Skeletal muscle cell (primary cell): ENCODE measurements around the gene POLR3GL.
A peak's percentile ranks its signal among the peaks of the same experiment; 100 is the strongest.

Experiments used
- DNase-seq: peaks from one replicate; pipeline ENCODE4 v3.0.0-alpha.2; 2010; ENCODE audit warnings: low read depth
- H3K4me3 ChIP-seq: 2 replicates; pipeline ENCODE4 v1.5.1; 2011; ENCODE audit warnings: low read depth, mild to moderate bottlenecking, control low read depth, low read length, moderate library complexity

Gene POLR3GL

DNA sequence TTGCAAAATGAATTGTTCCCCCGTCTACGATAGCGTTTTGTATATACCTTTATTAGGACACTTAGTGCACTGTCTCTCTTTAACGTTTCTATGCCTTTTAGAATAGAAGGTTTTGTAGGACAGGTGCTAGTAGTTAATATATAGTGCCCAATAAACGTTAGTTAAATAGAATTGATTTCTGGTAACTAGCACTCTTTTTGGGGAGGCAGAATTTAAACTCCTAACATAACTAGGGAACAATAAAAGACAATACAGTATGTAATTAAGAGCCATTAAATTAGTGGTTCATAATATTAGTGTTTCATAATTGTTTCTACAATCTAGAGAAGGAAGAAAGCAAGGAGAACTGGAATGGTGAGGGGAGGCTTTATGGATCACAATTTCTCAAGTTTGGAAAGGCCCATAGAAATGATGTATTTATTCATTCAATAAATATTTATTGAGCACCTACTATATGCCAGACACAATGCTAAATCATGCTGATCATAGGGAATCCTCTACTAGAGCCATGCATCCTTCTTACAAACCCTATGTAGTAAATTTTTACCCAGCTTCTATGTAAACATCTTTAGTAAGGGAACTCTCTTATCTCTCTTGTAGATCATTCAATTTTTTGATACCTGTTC, 742 bp downstream of the POLR3GL start:
- peak overlapping the region; percentile 74 for H3K4me3 ChIP-seq
- no peak for DNase-seq

DNA sequence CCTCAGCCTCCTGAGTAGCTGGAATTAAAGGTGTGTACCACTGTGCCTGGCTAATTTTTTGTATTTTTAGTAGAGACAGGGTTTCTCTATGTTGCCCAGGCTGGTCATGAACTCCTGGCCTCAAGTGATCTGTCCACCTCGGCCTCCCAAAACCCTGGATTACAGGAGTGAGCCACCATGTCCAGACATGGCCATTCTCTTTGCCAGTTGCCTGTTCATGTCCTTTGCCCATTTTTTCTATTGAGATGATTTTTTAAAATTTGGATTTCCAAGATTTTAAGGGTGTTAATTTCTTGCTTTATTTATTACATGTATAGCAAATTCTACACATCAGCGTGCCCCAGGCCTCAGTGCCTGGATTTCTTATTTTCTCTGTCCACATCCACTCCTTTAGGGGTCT, 2.8 kb downstream of the POLR3GL start:
- H3K4me3 ChIP-seq = no peak overlapping the region
- DNase-seq = no peak

DNA sequence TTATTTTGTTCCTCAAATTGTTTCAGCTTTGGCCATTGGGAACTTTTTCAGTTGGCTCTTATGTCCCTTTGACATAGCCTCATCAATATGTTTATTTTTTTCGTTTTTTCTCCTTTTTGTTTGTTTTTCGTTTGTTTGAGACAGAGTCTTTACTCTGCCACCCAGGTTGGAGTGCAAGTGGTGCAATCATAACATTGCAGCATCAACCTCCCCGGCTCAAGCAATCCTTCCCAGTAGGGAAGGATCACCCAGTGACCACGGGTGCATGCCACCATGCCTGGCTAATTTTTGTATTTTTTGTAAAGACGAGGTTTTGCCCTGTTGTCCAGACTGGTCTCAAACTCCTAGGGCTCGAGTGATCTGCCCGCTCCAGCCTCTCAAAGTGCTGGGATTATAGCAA, 8.1 kb downstream of the POLR3GL start:
- no peak overlapping the region for H3K4me3 ChIP-seq
- DNase-seq = no peak

DNA sequence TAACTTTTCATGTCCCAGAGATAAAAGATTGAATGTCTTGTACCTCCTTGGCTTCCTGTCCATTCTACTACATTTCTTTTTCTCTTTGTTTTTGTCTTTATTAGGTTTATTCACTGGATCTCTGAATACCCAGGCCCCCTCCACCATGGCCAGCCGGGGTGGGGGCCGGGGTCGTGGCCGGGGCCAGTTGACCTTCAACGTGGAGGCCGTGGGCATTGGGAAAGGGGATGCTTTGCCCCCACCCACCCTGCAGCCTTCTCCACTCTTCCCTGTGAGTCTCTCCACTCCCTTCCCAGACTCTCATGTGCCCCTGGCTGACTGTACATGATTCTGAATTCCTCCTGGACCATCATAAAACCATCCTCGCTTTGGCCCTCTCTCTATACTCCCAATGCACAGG, 10.2 kb downstream of the POLR3GL start:
- no peak overlapping the region for H3K4me3 ChIP-seq
- no peak for DNase-seq

DNA sequence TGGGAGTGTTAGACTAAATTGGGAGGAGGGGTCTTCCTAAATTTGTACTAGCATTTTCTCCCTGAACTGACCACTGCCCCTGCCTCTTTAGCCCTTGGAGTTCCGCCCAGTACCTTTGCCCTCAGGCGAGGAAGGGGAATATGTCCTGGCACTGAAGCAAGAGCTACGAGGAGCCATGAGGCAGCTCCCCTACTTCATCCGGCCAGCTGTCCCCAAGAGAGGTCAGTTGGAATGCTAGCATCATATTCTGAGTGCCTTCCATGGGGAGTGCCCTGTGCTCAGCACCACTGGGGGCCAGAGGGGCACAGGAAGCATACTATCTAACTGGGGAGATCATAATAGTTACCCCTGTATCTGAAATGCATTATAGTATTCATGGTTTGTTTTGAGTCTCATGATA, 10.7 kb downstream of the POLR3GL start:
- DNase-seq = no peak
- no peak overlapping the region for H3K4me3 ChIP-seq

DNA sequence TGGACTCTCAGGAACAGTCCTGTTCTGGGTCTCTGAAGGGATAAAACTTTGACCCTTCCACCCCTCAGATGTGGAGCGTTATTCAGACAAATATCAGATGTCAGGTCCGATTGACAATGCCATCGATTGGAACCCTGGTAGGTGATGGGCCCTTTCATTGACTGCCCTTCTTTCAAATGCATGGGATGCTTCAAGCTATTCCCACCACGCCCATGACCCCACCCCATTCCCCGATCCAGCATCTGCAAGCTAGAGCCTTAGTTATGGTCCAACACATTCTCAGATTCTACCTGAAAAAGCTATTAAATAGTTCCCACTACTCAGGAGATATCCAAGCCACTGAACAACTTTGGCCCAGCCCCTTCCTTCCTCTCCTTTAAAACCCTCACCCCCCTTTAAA, 12.5 kb downstream of the POLR3GL start:
- H3K4me3 ChIP-seq = no peak overlapping the region
- DNase-seq = no peak

DNA sequence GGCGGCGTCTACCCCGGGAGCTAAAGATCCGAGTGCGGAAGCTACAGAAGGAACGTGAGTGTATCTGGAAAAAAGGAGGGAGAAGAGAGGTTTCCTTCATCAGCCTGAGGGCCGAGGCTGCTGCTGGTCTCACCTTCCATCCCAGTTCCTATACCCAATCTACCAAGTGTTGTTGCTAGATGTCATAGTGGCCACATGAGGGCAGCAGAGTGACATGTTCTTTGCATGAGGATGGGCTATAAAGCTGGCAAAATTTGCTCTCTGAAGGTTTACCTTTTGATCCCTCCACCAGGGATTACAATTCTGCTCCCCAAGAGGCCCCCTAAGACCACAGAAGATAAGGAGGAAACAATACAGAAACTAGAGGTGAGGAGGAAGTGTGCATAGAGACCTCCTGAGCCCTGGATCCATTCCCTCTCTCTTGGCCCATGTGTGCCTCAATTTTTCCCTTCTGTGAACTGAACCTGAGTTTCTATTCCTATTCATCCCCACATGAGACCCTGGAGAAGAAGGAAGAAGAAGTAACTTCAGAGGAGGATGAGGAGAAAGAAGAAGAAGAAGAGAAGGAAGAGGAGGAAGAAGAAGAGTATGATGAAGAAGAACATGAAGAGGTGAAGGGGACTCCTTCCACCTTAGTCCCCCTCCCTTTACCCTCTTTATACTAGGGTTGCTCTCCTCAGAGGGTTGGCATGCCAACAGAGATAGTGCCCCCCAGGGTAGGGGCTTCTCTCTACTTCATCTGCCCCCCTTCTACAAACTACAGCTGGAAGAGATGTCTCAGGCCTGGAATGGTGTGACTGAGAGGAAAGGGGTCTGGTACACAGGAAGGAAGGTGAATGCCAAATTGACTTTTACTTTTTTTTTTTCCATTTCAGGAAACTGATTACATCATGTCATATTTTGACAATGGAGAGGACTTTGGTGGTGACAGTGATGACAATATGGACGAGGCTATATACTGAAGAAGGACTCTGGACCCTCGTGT, 13.3 kb downstream of the POLR3GL start:
- H3K4me3 ChIP-seq = no peak overlapping the region

DNA sequence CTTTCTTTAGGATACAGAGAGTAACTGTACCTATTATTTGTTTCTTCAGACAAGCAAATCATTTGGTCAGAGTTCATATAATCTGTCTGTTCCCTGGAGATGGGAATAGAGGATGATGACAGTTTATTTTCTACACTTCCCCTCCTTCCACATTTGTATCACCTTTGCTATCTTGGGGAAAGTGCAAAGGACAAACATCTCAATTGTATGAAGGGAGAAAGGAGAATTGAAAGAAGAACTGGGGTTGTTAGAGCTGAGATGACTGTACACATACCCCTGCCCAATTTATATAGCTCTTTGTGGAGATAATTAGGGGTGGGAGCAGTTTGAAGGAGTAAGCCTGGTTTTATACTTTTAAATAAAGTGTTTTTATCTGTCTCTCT, 14.0 kb downstream of the POLR3GL start:
- peak overlapping the region; percentile 37 for H3K4me3 ChIP-seq
- no peak for DNase-seq

More for the DNA sequence above, 13.3 kb downstream of the POLR3GL start:
- peak; percentile 58 for DNase-seq

DNA sequence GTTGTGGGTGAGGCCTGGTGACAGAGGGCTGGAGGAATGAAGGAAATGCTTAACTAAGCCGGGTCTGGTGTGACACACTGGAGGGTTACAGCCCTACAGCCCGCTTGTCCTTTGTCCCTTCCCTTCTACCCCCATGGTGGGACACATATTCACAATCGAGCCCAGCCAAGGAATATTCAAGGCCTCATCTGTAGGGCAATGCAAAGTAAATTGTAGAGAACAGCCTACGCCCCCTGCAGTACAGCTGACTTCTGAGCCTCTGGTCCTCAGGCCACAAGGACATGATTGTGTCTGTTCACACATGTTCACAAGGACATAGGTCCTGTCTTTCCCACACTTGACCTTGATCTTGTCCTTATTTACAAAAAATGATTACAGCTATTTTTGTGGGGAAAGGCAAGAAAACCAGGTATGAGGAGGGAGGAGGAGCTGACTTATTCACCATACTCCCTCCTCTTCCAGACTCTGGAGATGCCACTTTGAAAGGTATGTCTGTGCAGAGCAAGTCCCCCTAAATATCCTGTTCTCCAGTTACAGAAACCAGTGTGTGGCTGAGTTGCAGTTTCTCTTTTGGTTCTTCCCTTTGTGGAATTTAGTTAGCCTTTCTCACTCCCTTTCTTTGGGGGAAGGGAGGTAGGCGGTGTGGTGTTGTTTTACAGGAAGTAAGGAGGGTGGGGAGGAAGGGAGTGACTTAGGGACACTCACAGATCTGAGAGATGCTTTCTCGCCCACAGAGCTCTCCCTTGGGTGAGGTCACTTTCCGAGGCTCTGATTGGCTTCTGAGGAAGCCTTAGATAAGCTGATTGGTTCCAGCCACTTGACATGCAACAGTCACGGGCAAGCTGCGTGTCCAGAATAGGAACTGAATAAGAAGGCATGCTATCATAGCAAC, 14.6 kb downstream of the POLR3GL start:
- DNase-seq = peak; percentile 100
- H3K4me3 ChIP-seq = peak overlapping the region; percentile 37

DNA sequence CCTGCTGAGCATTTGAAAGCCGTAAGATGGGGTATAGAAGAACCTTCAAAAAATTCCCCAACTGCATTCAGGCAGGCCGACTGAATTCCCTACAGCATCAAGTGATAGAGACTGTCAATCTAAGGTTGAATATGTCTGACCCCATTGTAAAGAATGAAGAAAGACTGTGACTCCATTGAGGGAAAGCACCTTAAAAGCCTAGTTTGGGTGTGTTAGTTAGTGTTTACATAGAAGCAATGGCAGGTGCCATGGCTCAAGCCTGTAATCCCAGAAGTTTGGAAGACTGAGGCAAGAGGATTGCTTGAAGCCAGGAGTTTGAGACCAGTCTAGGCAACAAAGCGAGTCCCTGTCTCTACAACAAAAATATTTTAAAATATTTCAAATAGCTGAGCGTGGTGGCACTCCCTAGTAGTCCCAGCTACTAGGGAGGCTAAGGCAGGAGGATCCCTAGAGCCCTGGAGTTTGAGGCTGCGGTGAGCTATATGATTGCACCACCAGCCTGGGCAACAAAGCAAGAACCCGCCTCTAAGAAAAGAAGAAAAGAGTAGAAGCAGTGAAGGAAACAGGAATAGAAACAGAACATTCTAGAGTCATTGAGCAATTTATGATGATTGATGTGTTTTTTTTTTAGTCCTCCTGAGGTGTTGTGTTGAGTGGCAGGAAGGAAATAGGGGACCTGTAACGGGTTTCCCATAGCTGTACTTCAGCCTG, 15.4 kb downstream of the POLR3GL start:
- no peak for DNase-seq
- H3K4me3 ChIP-seq = peak overlapping the region; percentile 7

DNA sequence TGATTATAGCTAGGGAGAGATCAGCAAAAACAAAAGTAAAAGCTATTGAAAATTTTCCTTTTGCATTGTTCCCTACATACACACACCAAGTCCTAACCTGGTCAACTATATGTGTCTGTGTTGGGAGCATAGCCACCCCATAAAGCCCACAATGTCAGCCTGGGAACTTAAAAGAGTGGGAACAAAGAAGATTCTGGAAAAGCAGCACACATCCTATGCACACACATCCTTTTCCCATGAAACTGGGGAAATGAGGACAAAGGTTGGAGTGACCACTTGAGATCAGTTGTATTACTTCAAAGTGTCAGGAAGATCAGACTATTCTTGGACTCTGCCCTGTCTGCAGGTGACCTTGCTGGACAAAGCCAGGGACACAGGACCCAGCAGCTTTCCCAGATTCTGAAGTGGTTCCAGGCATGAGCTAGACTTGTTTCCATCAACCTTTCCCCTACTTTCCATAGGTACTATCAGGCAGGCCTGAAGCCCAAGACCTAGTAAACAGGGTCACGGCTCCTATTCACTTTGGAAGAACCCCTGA, 16.0 kb downstream of the POLR3GL start:
- H3K4me3 ChIP-seq = no peak overlapping the region

DNA sequence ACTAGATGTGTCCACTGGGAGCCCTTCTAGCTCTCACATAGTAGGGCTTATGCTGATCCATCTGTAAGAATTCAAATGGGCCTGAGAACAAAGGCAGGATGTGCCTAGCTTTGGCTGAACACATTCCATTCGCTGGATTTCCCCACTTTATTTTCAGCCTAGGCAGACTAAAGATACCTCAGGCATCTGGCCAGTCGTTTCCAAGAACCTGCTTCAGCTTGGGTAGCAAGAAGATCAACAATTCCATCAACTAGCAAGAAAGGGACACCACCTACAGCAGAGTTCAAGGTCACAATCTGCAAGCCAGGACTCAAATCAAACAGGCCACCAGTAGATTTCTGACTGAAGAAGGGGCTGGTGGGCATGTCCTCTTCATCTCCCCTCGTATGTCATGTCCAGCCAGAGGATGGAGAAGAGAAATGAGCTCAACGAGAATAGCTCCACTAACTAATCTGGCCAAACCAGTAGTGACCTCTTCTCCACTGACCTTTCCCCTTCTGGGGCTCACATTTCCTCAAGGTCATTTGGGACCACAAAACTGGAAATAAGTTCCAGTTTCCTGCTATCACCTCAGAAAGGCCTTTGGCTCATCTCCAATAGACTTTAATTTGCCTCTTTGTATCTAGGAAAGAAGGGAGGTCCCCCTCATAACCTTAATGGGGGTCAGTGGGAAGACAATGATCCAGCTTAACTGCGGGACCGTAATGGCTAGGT, 17.7 kb downstream of the POLR3GL start:
- H3K4me3 ChIP-seq = no peak overlapping the region
- no peak for DNase-seq

More for the DNA sequence above, 16.0 kb downstream of the POLR3GL start:
- DNase-seq = no peak

DNA sequence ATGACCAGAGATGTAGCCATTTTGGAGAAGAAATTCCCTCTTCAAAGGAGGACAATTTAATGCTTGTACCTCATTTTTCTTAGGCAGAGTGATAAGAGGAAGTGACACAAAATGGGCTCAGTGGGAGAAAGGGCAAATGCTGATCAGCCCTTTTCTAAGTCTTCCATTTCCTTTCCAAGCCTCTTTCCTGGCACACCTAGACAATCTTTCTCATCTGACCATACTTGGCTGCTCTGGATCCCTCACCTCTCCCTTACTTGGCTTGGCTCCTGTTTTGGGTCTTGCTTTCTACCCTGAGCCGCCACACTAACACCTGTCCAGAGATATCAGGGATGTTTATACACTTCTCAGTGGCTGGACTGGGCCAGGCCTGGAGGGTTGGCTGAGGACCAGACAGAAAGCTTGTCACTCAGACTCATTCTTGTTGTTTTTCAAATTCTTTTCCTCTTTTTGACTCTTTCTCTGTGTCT, 18.8 kb downstream of the POLR3GL start:
- no peak for DNase-seq
- H3K4me3 ChIP-seq = no peak overlapping the region

DNA sequence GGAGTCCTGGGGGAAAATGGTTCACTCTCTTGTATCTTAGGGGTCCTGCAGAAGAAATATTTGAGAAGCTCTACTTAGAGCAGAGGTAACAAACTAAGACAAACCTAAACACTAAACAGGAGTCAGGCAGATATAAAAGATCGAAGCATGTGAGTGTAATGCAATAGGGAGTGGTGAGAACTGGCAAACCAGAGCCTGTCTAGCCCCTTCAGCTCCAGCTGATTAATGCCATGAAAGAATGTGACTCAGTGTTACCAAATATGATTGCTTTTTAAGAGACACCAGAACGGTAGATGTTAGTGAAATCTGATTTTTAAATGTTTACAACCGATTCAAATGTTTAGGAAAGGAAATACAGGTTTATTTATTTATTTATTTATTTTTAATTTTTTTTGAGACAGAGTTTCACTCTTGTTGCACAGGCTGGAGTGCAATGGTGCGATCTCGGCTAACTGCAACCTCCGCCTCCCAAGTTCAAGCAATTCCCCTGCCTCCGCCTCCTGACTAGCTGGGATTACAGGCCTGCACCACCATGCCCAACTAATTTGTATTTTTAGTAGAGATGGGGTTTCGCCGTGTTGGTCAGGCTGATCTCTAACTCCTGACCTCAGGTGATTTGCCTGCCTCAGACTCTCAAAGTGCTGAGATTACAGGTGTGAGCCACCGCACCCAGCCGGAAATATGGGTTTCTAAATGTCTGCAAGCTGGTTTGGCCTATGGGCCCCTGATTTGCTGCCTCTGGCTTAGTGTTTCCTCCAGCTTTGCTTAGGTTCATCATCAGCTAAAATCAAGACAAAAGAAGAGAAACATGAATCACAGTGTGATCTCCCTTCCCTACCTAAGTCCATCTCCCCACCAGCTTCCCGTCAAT, 19.7 kb downstream of the POLR3GL start:
- DNase-seq = no peak
- no peak overlapping the region for H3K4me3 ChIP-seq

DNA sequence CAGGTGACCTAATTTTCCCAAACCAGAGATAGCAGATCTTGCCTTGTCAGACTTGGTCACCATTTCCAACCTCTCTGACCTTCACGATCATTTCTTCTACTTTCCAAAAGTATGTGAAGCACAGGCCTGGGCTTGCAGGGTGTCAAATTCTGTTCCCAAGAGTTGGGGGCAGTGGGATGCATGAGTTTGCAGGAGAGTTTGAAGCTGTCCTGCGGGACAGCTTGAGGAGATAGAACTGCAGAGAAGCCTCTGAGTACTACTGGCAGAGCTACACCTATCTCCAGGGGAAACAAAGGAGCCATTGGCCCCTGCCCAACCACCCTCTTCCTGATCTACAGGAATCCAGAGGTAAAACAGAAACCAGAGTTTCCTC, 20.6 kb downstream of the POLR3GL start:
- no peak for DNase-seq
- no peak overlapping the region for H3K4me3 ChIP-seq

DNA sequence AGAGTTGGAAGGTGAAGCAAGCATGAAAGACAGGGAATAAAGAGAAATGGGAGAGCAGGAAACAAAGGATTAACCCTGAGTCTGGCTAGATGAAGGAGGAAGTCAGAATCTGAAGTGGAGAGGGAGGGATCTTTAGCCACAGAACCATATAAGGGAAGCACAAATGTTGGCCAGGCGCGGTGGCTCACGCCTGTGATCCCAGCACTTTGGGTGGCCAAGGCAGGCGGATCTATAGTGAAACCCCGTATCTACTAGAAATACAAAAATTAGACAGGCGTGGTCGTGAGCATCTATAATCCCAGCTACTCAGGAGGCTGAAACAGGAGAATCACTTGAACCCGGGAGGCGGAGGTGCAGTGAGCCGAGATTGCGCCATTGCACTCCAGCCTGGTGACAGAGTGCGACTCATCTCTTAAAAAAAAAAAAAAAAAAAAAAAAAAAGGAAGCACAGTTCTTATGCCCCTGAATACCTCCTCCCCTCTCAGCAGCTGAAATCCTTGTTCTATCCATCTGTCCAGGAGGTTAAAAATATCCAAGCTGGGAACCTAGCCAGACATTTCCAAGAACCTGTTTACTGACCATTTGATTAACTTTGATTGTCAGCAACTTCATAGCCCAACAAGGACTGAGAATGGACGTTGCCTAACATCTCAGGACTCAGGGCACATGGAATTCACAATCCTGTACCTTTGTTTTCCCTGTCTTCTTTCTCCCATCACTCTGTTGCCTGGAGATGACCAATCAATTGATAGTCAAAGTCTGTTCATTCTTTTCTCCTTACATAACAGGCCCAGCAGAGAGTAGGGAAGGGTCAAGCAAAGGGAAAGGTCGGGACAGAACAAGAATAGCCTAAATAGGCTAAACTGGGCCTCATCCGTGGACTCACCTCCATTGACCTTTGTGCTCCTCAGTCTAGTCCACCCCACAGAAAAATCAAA, 21.3 kb downstream of the POLR3GL start:
- H3K4me3 ChIP-seq = no peak overlapping the region
- DNase-seq = peak; percentile 73
